GM12873 (cell line): ENCODE data around the gene SH3RF1.

Source experiments
- TF ChIP-seq, protein P1 (sequence below): IDR thresholded peaks from 2 replicates; pipeline ENCODE4 v1.5.1; 2012; ENCODE audit warnings: low read depth, mild to moderate bottlenecking, moderate library complexity, low read length, control low read depth; ENCODE audit not compliant: insufficient read depth; ENCODE audit errors: missing control alignments

The SH3RF1 gene

DNA sequence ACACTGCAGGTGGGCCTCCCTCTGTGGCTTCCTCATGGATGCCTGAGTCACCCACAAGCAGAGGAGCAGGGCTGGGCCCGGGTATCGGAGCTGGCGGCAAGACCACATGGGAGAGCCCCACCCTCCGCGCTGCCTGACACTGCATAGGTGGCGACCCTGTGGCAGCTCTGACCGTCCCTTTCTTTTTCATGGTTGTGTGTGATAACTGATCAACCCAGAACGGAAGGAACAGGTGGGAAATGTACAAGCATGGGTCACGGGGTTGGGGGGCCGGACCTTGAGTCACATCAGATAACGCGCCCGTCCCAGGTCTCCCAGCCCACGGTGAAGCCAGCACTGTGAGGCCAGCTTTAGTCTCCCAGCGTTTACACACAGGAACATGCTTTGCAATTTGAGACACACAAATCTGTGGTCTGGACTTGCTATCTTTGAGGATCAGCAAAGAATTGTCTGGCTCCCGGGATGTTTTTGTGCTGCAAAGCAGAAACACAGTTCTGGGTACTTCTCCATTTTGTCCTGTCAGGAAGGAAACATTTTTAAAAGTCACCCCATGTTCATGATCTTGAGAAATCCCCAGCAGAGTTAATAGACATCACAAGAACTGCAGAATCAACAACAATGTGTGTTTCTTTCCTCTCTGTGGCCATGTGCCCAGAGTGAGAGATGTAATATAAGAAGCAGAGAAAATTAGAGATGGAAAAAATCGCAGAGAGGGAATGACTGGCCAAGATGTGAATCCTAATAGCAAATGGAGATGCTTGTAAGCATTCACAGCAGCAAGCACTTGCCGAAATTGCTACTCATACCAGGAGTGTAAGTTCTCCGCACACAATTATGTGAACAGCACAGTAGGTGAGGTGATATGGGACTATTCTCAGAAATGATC, 190.6 kb downstream of the SH3RF1 start:
- TF ChIP-seq, protein P1, sequence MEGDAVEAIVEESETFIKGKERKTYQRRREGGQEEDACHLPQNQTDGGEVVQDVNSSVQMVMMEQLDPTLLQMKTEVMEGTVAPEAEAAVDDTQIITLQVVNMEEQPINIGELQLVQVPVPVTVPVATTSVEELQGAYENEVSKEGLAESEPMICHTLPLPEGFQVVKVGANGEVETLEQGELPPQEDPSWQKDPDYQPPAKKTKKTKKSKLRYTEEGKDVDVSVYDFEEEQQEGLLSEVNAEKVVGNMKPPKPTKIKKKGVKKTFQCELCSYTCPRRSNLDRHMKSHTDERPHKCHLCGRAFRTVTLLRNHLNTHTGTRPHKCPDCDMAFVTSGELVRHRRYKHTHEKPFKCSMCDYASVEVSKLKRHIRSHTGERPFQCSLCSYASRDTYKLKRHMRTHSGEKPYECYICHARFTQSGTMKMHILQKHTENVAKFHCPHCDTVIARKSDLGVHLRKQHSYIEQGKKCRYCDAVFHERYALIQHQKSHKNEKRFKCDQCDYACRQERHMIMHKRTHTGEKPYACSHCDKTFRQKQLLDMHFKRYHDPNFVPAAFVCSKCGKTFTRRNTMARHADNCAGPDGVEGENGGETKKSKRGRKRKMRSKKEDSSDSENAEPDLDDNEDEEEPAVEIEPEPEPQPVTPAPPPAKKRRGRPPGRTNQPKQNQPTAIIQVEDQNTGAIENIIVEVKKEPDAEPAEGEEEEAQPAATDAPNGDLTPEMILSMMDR, result no peak

DNA sequence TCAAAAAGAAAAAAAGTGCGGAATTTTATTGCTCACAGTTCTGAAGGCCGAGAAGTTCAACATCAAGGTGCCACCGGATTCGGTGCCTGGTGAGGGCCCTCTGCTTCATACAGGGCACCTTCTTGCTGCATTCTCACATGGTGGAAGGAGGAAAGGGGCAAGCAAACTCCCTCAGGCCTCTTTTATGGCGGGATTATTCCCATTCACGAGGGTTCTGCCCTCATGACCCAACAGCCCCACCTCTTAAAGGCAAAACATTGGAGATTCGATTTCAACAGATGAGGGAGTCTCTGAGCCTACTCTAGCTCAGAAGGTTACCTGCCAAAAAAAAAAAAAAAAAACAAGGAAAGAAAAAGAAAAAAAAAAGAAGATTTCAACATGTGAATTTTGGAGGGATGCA, 196.6 kb downstream of the SH3RF1 start:
- TF ChIP-seq, protein P1, result no peak

- TF ChIP-seq, protein P1, result no peak
Observed at GRCh38 chr4:169071747-169072146, 199.0 kb downstream of the SH3RF1 start.

- TF ChIP-seq, protein P1, result no peak
Observed at GRCh38 chr4:169070895-169071218, 199.9 kb downstream of the SH3RF1 start.

GRCh38 chr4:169070071-169070894, 200.5 kb downstream of the SH3RF1 start:
- TF ChIP-seq, protein P1, result no peak

DNA sequence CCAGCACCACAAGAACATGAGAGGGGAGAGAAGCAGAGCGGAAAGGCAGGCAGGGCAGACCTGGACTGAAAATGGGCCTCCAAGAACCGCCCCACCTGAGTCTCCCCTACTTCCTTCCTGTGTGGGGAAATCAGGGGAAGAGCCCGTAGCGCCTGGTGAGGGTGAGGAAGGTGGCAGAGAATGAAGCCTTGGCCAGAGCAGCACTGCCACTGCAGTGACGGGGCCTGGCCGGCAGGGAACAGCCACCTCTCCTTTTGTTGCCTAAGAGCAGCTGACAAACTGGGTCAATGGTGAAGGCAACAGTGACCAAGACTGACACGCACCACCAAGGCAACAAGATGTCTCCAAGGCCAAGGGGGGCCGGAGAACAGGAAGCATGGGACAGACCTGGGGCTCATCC, 202.3 kb downstream of the SH3RF1 start:
- TF ChIP-seq, protein P1, result peak; percentile 60

DNA sequence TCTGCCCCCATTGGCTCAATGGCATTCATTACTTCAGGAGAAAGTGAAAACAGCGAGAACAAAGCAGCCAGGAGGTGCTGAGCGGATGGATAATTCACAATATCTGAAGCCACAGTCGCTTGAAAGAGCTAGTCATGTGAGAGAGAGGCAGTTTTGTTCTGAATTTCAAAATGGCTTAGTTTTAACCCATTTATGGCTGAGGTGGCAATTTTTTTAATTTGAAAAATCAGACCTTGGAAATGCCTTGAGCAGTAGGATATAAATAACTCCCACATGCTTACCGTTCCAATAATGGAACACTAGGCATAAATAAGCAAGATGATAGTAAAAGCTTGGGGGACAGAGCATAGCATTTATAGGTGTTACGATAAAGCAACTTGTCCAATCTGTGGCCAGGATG, 203.8 kb downstream of the SH3RF1 start:
- TF ChIP-seq, protein P1, result no peak
